ENCODE measurements around the gene PTPRN2.

DNA sequence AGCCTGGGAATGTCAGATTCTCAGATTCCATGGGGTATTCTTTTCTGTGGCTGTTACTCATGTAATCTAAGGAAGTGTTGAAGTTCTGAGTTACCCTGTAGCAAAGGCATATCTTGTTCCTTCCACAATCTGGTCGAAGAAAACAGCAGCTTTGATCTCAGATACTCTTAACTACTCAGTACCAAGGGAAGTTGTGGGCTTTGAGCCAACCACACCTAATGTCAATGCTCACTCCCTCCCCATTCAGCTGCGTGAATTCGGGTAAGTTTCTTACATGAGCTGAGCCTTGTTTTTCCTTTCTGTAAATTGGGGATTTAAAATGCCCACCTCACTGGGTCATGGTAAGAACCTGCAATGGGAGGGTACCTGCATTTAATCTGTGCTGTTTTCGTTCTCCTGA, 52.5 kb downstream of the PTPRN2 start:
- TF ChIP-seq GATA2 (IDR thresholded peaks at IDR 0.05; ENCODE audit: low read depth, low read length), result no peak
- no peak for TF ChIP-seq GATA3 (IDR thresholded peaks at IDR 0.05; ENCODE audit: low read depth, low read length)

Data from SH-SY5Y (cell line).